ENCODE data around the gene ARFGAP2.

ARFGAP2 gene

DNA sequence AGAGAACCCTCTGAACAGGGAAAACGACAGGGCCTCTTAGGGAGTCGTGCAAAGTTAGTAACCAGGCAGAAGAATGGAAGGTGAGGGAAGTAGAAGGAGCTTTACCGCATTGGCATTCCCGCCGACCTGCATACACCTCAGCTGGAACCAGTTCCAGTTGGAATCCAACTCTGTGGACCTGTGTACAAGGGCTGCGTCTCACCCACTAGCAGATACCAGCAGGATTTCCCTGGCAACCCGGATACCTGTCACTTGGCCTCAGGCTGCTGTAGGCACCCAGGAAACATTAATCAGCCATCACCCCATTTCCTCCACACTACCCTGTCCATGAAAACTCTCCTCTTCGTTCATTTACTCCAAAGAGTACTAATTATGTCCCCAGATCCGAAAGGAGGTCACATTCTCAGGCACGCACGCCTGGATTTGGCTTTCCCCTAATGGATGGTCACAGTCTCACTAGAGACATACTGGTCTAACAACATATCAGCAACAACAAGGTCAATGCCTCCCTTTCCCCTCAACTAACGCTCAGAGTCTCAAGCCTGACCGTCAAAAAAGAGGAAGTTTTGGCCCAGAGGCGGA, 842 bp downstream of the ARFGAP2 start:
- no peak for DNase-seq (ENCODE audit: low spot score)
- TF ChIP-seq, protein P1, sequence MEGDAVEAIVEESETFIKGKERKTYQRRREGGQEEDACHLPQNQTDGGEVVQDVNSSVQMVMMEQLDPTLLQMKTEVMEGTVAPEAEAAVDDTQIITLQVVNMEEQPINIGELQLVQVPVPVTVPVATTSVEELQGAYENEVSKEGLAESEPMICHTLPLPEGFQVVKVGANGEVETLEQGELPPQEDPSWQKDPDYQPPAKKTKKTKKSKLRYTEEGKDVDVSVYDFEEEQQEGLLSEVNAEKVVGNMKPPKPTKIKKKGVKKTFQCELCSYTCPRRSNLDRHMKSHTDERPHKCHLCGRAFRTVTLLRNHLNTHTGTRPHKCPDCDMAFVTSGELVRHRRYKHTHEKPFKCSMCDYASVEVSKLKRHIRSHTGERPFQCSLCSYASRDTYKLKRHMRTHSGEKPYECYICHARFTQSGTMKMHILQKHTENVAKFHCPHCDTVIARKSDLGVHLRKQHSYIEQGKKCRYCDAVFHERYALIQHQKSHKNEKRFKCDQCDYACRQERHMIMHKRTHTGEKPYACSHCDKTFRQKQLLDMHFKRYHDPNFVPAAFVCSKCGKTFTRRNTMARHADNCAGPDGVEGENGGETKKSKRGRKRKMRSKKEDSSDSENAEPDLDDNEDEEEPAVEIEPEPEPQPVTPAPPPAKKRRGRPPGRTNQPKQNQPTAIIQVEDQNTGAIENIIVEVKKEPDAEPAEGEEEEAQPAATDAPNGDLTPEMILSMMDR (IDR thresholded peaks at IDR 0.05; ENCODE audit: extremely low read depth, missing control alignments): no peak

DNA sequence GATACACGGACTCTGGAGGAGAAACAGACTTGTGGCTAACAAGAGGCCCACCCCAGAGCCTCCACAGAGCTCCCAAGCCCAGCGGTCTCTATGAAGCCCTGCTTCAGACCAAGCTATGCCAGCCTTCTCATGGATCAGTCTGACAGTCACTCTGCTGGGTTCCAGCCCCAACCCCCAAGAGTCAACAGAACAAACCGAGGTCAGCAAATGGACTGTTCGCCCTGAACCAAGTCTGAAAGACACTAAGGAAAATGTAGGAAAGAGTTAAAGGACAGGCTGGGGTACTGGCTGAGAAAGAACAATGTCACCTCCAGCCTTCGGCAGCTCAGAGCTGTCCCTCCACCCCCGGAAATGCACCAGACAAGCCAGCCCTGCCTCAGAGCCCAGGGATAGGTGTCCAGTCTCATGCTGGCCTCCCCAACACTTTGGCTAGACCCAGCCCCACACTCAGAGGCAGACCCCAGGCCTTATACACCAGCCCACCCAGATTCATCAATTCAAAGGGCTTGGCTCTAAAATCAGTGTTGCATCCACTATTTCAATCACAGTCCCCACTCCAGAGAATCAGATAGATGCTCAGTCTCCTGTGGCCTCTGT, 3.8 kb downstream of the ARFGAP2 start:
- TF ChIP-seq, protein P1 (IDR thresholded peaks at IDR 0.05; ENCODE audit: extremely low read depth, missing control alignments): no peak
- no peak for DNase-seq (ENCODE audit: low spot score)

DNA sequence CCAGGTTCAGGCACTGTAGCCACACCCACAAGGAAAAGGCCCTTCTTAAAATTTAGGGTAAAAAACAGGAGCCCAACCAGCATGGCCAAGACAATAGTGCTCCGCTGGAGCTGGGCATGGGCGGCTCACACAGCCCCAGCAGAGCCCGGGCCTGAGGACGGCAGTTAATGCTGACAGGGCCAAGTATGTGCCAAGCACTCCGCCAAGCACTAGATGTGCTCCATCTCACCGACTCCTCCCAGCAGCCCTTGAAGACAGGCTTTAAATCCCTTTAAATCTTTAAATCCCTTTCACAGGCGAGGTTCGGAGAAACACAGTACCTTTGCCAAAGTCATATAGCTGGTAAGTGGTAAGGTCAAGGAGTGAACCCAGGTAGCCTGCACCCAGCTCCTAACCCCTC, 4.8 kb downstream of the ARFGAP2 start:
- TF ChIP-seq, protein P1 (IDR thresholded peaks at IDR 0.05; ENCODE audit: extremely low read depth, missing control alignments): no peak
- no peak for DNase-seq (ENCODE audit: low spot score)

DNA sequence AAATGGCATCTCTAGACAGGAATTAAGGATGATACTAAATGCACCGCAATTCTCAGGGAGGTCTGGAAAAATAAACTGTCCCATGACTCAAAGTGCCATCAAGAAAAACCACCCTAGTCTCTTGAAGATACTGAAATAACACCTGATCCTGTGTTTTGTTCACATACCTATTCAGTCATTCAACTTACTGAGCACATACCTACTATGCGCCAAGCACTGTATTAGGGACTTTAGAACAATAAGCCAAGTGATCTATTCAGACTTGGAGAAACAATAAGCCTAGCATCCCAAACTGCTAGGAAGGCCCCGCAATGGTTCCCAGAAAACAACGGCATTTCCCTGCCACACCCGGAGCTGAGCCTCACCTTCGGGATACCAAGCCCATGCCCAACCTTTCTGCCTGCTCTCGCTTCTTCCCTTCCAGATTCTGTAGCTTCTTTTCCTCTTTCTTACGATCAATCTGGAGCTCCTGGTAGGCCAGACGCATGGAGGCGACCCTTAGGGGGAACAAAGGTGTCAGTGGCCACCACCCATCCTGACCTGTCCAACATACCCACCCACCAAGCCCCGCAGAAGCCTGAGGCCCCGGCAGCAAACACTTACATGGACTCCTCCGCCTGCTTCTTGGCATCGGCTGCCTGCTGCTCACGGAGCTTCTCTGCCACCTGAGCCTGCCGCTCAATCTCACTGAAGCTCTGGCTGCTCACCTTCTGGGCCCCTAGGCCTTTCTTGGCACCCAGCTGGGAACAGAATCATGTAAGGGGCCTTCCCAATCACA, 5.4 kb downstream of the ARFGAP2 start:
- TF ChIP-seq, protein P1 (IDR thresholded peaks at IDR 0.05; ENCODE audit: extremely low read depth, missing control alignments): no peak

DNA sequence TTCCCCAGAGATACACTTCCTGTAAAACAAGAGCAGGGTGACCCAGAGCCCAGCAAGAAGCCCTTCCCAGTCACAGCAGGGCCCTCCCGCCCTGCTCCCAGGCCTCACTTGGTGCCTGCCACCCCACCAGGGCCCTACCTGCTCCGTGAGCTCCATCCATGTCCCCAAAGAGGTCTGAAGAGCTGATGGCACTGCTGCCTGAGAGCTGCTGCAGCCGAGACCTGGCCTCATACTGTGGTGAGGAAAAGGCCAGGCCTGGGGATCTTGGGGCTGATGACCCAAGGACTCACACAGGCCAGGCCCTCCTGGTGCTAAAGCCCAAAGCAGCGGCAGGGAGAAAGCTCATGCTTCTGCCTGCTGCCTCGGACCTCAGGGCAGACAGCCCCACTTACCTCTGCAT, 10.3 kb downstream of the ARFGAP2 start:
- no peak for DNase-seq (ENCODE audit: low spot score)
- TF ChIP-seq, protein P1 (IDR thresholded peaks at IDR 0.05; ENCODE audit: extremely low read depth, missing control alignments): no peak

More for the DNA sequence above, 5.4 kb downstream of the ARFGAP2 start:
- DNase-seq (ENCODE audit: low spot score): no peak

DNA sequence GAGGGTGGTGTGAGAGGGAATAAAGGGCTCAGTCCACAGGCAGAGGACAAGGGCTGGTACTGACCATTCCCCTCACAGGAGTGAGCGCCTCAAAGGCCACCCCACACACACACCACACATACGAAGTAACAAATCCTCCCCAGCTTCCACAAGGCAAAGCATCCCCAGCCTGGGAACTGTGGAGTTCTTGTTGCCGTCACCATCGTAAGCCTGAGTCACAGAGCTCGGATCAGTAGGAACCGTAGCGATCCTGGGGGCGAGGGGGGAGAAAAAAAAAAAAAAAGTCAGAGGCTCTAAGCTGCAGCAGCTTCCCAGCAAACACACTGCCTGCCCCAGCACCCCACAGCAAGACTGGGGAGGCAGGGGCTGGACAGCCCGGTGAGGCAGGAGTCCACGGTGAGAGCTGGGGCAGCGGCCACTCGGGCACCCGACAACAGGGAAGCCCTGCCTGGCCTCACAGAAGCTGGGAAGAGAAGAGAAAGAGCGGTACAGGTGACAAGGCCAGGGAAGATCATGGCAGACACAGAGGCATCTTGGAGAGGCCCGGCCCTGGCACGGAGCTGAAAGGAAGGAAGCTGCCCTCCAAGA, 11.3 kb downstream of the ARFGAP2 start:
- no peak for DNase-seq (ENCODE audit: low spot score)
- TF ChIP-seq, protein P1 (IDR thresholded peaks at IDR 0.05; ENCODE audit: extremely low read depth, missing control alignments): no peak

DNA sequence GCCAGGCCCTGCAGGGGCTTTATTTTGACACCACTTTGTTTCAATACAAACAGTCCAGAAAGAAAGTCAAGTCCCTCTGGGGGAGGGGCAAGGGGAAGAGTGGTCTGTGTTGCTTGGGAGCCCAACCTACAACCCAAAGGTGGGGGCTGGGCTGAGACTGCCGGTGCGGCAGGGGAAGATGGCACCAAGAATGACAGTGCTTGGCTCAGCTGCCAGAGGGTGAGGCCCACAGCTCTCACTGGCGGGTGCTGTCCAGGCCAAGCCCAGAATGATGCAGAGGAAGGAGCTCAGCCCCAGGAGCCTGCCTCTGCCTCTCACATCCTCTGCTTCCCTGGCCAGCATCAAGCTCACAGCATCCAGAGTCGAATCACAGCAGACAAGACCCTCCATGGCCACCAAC, 12.4 kb downstream of the ARFGAP2 start:
- TF ChIP-seq, protein P1 (IDR thresholded peaks at IDR 0.05; ENCODE audit: extremely low read depth, missing control alignments): no peak
- DNase-seq (ENCODE audit: low spot score): no peak
